CD14-positive monocyte (primary cell): ENCODE measurements around the gene CXXC5. TPM values are rescaled to one million over a fixed set of nuclear protein-coding genes. Genes with fewer than 3 reads are reported as not detected.

ENCODE experiments used
- DNase-seq, 3 donors: peaks; one replicate each; pipeline ENCODE4 v3.0.0-alpha.2; 2011 to 2022
- H2AFZ ChIP-seq: 2 replicates; pipeline ENCODE4 v1.6.0; 2012; ENCODE audit warnings: mild to moderate bottlenecking, low read depth, low read length, inconsistent platforms; ENCODE audit not compliant: insufficient read depth, poor library complexity, severe bottlenecking
- H3K27ac ChIP-seq, 2 donors: 1 replicate in 1 of 2; 2 replicates in 1 of 2; pipeline ENCODE4 v1.5.1; 2012 to 2013; ENCODE audit warnings: low read length in 2 of 2, control low read depth in 1 of 2, inconsistent platforms in 1 of 2, low read depth in 1 of 2, mild to moderate bottlenecking in 1 of 2
- H3K27me3 ChIP-seq, 2 donors: one replicate each; pipeline versions ENCODE4 v1.6.0 to v1.6.1; 2011 to 2013; ENCODE audit warnings: low read length in 2 of 2; ENCODE audit not compliant: control insufficient read depth in 2 of 2, insufficient read depth in 2 of 2
- H3K36me3 ChIP-seq, 2 donors: replicated peaks in 1 of 2; 1 replicate in 1 of 2; 2 replicates in 1 of 2; pipeline versions ENCODE4 v1.5.1 to v1.6.1; 2012 to 2013; ENCODE audit warnings: low read length in 2 of 2, control low read depth in 1 of 2, inconsistent platforms in 1 of 2, mild to moderate bottlenecking in 1 of 2; ENCODE audit not compliant: insufficient read depth in 2 of 2, control insufficient read depth in 1 of 2
- H3K4me1 ChIP-seq, 2 donors: 1 replicate in 1 of 2; 2 replicates in 1 of 2; pipeline versions ENCODE4 v1.5.1 to v1.6.1; 2012 to 2013; ENCODE audit warnings: low read length in 2 of 2, control low read depth in 1 of 2, inconsistent platforms in 1 of 2, mild to moderate bottlenecking in 1 of 2, moderate library complexity in 1 of 2; ENCODE audit not compliant: insufficient read depth in 2 of 2, control insufficient read depth in 1 of 2
- H3K4me2 ChIP-seq: replicated peaks from 2 replicates; pipeline ENCODE3; 2012; ENCODE audit warnings: low read length, moderate library complexity, mild to moderate bottlenecking; ENCODE audit not compliant: poor library complexity, severe bottlenecking; ENCODE audit errors: extremely low read depth
- H3K4me3 ChIP-seq, 3 experiments: fragments of 200-600 bp in 1 of 3; sonication (generic) in 1 of 3; replicated peaks in 1 of 3; 1 replicate in 2 of 3; 2 replicates in 1 of 3; pipeline ENCODE4 v1.5.1; 2011 to 2013; ENCODE audit warnings: low read length in 3 of 3, mild to moderate bottlenecking in 3 of 3, control low read depth in 2 of 3, low read depth in 2 of 3, inconsistent platforms in 1 of 3, moderate library complexity in 1 of 3
- H3K79me2 ChIP-seq: 2 replicates; pipeline ENCODE4 v1.6.0; 2012; ENCODE audit warnings: mild to moderate bottlenecking, control low read depth, inconsistent platforms, low read length, moderate library complexity; ENCODE audit not compliant: insufficient read depth
- H3K9ac ChIP-seq: 2 replicates; pipeline ENCODE4 v1.6.0; 2017; ENCODE audit warnings: low read length, mild to moderate bottlenecking; ENCODE audit not compliant: insufficient read depth, poor library complexity, severe bottlenecking
- H3K9me3 ChIP-seq, 2 donors: replicated peaks in 1 of 2; 1 replicate in 1 of 2; 2 replicates in 1 of 2; pipeline versions ENCODE4 v1.5.1 to v1.6.1; 2012 to 2013; ENCODE audit warnings: low read length in 2 of 2, control low read depth in 1 of 2; ENCODE audit not compliant: control insufficient read depth in 1 of 2, insufficient read depth in 1 of 2
- H4K20me1 ChIP-seq: 2 replicates; pipeline ENCODE4 v1.6.0; 2012; ENCODE audit warnings: mild to moderate bottlenecking, low read length, control low read depth, moderate library complexity; ENCODE audit not compliant: insufficient read depth
- H3K27ac Mint-ChIP-seq, 7 donors: one replicate each; pipeline ENCODE4 v1.8.0; 2020; ENCODE audit warnings: mild to moderate bottlenecking in 7 of 7, mixed read lengths in 7 of 7, moderate library complexity in 6 of 7, inconsistent platforms in 2 of 7
- H3K27me3 Mint-ChIP-seq, 3 donors: one replicate each; pipeline ENCODE4 v1.8.0; 2021 to 2022; ENCODE audit warnings: low read depth in 3 of 3, mild to moderate bottlenecking in 3 of 3, mixed read lengths in 3 of 3, moderate library complexity in 3 of 3, inconsistent platforms in 1 of 3
- H3K36me3 Mint-ChIP-seq, 2 donors: one replicate each; pipeline ENCODE4 v1.8.0; 2020; ENCODE audit warnings: mixed read lengths in 2 of 2, inconsistent platforms in 1 of 2, mild to moderate bottlenecking in 1 of 2
- H3K4me1 Mint-ChIP-seq: one replicate; pipeline ENCODE4 v1.8.0; 2020; ENCODE audit warnings: mild to moderate bottlenecking, mixed read lengths
- H3K4me3 Mint-ChIP-seq, 2 donors: one replicate each; pipeline ENCODE4 v1.8.0; 2020; ENCODE audit warnings: mild to moderate bottlenecking in 2 of 2, mixed read lengths in 2 of 2, moderate library complexity in 1 of 2
- H3K9me3 Mint-ChIP-seq, 7 donors: one replicate each; pipeline ENCODE4 v1.8.0; 2020 to 2022; ENCODE audit warnings: mixed read lengths in 7 of 7, mild to moderate bottlenecking in 6 of 7, moderate library complexity in 6 of 7, inconsistent platforms in 2 of 7
- WGBS: methylation state at CpG from one replicate; pipeline ENCODE4 v1.1.5; 2013; ENCODE audit warnings: missing lambda C conversion rate; ENCODE audit not compliant: insufficient coverage; 5-methylcytosine and 5-hydroxymethylcytosine counted together
- intact Hi-C, 2 donors: fragments of 100-400 bp; cut with micrococcal nuclease; formaldehyde crosslinking; loops; one replicate each; pipeline versions ENCODE4 v1.15.0 to v1.15.1; 2023
- polyA plus RNA-seq, 3 donors: library from polyadenylated mRNA; depleted of rRNA in 1 of 3; unstranded in 2 of 3; stranded (reverse) in 1 of 3; fragments of 300-500 nt in 2 of 3; fragments of >200 nt in 1 of 3; fragmentation: Illumina TruSeq in 2 of 3; gene quantifications; 1 replicate in 2 of 3; 2 replicates in 1 of 3; pipeline ENCODE4 v1.2.3, GENCODE V29; 2012 to 2021
- TF ChIP-seq, protein P1 (sequence below): fragments of 200-600 bp; IDR thresholded peaks from one replicate; pipeline ENCODE4 v1.8.0; 2022; ENCODE audit warnings: antibody characterized with exemption, mild to moderate bottlenecking

CXXC5 gene
- polyA plus RNA-seq, 3 donors, result 22.4 to 37.2 (median 33.7) TPM

GRCh38 chr5:139662617-139663016, 14.5 kb downstream of the CXXC5 start:
- no peak for DNase-seq
- peaks cover 88% of the 10 kb centered on the region for H3K4me1 Mint-ChIP-seq
- H3K9ac ChIP-seq, result peak overlapping the region; percentile 63
- no peak overlapping the region for H2AFZ ChIP-seq
- H3K9me3 ChIP-seq, result no peaks in the 10 kb centered on the region
- peak overlapping the region in 1 of 2 donors; percentile 97 for H3K27ac ChIP-seq
- peaks cover 0 to 2% of the 10 kb centered on the region in 2 donors for H3K27me3 ChIP-seq
- H3K4me1 ChIP-seq, result peaks cover 99% of the 10 kb centered on the region in 2 donors
- H3K4me3 ChIP-seq, result no peak overlapping the region
- 97% methylated on average over 4 of the region's 9 CpGs for WGBS
- peaks cover 3 to 20% (median 8%) of the 10 kb centered on the region in 3 donors for H3K27me3 Mint-ChIP-seq
- peaks cover 32 to 36% of the 10 kb centered on the region in 2 donors for H3K36me3 Mint-ChIP-seq
- peak overlapping the region; percentile 76 to 99 (median 97) for H3K27ac Mint-ChIP-seq
- intact Hi-C loops, result no loop called here
- peaks cover 75% of the 10 kb centered on the region for H3K79me2 ChIP-seq
- no peaks in the 10 kb centered on the region for H3K36me3 ChIP-seq
- no peaks in the 10 kb centered on the region for H4K20me1 ChIP-seq
- TF ChIP-seq, protein P1, sequence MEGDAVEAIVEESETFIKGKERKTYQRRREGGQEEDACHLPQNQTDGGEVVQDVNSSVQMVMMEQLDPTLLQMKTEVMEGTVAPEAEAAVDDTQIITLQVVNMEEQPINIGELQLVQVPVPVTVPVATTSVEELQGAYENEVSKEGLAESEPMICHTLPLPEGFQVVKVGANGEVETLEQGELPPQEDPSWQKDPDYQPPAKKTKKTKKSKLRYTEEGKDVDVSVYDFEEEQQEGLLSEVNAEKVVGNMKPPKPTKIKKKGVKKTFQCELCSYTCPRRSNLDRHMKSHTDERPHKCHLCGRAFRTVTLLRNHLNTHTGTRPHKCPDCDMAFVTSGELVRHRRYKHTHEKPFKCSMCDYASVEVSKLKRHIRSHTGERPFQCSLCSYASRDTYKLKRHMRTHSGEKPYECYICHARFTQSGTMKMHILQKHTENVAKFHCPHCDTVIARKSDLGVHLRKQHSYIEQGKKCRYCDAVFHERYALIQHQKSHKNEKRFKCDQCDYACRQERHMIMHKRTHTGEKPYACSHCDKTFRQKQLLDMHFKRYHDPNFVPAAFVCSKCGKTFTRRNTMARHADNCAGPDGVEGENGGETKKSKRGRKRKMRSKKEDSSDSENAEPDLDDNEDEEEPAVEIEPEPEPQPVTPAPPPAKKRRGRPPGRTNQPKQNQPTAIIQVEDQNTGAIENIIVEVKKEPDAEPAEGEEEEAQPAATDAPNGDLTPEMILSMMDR, result no peak
- no peak overlapping the region for H3K4me2 ChIP-seq
- H3K9me3 Mint-ChIP-seq, result no peaks in the 10 kb centered on the region
- no peak overlapping the region for H3K4me3 Mint-ChIP-seq

GRCh38 chr5:139663207-139664085, 15.3 kb downstream of the CXXC5 start:
- peaks cover 86% of the 10 kb centered on the region for H3K4me1 Mint-ChIP-seq
- TF ChIP-seq, protein P1, result no peak

More at GRCh38 chr5:139663207-139664085, 15.3 kb downstream of the CXXC5 start:
- Mint-ChIP-seq H3K27ac (peak overlapping the region; percentile 91 to 99 (median 97)), H3K36me3 (peaks cover 27 to 36% of the 10 kb centered on the region in 2 donors), H3K9me3 (no peaks in the 10 kb centered on the region), H3K27me3 (peaks cover 3 to 14% (median 7%) of the 10 kb centered on the region in 3 donors), H3K4me3 (peak overlapping the region in 1 of 2 donors; percentile 28)
- H3K9me3 ChIP-seq, result no peaks in the 10 kb centered on the region
- intact Hi-C loops, result loop anchor here in 1 of 2 donors (2.0 kb wide), 1 partner anchor 13 kb away; no protein-coding TSS in a partner anchor
- no peaks in the 10 kb centered on the region for H3K36me3 ChIP-seq
- H2AFZ ChIP-seq, result no peak overlapping the region
- peaks cover 96 to 98% of the 10 kb centered on the region in 2 donors for H3K4me1 ChIP-seq
- peak overlapping the region; percentile 64 for H3K9ac ChIP-seq
- peak overlapping the region in 1 of 3 experiments; percentile 41 for H3K4me3 ChIP-seq
- WGBS, result 76% methylated on average over 9 of the region's 14 CpGs
- no peaks in the 10 kb centered on the region for H3K27me3 ChIP-seq
- H4K20me1 ChIP-seq, result no peaks in the 10 kb centered on the region
- peak overlapping the region; percentile 40 for H3K4me2 ChIP-seq
- peak in 2 of 3 donors; percentile 35 to 64 for DNase-seq
- H3K79me2 ChIP-seq, result peaks cover 68% of the 10 kb centered on the region
- peak overlapping the region; percentile 90 to 97 for H3K27ac ChIP-seq
